Measurements from ENCODE around the gene CPTP. TPM values are rescaled to one million over a fixed set of nuclear protein-coding genes. Genes with fewer than 3 reads are reported as not detected.

The CPTP gene
- total and polyA plus RNA-seq, 2 of the 13 experiments (the other 11 are each of a cell fraction or from before 2014, with no cell fraction given), result 5.5 to 9.3 TPM

DNA sequence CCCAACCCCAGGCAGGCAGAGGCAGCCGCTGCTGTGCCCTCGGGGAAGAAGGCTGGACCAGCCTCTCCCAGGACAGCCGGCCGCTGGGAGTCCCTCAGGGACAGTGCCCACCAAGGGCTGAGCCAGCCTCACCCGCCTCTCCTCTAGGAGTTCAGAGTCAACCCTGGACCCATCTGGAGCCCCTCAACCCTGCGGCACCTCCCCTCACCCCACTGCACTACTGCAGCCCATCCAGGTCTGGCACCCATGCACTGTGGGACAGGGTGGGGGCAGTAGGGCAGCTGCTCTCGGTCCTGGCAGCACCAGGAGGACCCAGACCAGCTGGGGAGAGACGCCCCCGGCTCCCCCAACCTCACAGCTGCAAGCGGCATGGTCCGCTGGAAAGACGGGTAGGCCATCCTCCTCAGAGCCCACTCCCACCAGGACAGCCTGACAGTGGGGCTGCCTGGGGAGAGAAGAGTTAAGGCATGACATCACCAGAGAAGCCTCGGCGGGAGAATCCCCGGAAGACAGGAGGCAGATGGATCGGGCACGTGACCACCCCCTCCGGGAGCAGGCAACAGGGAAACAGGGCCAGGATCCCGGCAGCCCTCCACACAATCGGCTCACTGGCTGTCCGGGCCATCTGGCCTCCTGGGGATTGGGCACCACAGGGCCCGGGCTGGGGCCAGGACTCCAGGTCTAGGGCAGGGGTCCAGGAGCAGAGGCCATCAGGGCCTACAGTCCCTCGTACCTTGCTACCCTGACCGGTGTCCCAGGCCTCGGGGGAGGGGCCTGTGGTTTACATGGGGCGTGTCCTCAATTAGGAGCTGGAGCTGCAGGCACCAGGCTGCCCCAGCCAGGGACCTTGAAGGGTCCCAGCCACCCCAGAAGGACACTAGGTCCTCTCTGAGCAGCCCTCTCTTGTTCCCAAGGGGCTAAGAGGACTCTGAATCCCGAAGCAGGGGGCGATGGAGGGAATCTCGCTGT is 20.0 kb upstream of the CPTP start (continued):
- TF ChIP-seq, protein P1, sequence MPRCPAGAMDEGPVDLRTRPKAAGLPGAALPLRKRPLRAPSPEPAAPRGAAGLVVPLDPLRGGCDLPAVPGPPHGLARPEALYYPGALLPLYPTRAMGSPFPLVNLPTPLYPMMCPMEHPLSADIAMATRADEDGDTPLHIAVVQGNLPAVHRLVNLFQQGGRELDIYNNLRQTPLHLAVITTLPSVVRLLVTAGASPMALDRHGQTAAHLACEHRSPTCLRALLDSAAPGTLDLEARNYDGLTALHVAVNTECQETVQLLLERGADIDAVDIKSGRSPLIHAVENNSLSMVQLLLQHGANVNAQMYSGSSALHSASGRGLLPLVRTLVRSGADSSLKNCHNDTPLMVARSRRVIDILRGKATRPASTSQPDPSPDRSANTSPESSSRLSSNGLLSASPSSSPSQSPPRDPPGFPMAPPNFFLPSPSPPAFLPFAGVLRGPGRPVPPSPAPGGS (CRISPR knock-in tag; IDR thresholded peaks at IDR 0.05), result no peak; the same call in 1 of the 2 replicates
- TF ChIP-seq DMAP1 (CRISPR knock-in tag; IDR thresholded peaks at IDR 0.05), result peak; percentile 12; the same call in 1 of the 2 replicates
- TF ChIP-seq KDM5A (IDR thresholded peaks at IDR 0.05; ENCODE audit: borderline replicate concordance, low read length), result no peak
- TF ChIP-seq RBM39 (IDR thresholded peaks at IDR 0.05; ENCODE audit: low read depth, low read length, poor library complexity, severe bottlenecking), result peak; percentile 61
- no peak for TF ChIP-seq CBFB (CRISPR knock-in tag; IDR thresholded peaks at IDR 0.05)
- no peak for TF ChIP-seq SRSF1 (optimal IDR thresholded peaks at IDR 0.05; ENCODE audit: low read depth, low read length)
- no peak for TF ChIP-seq YEATS4 (CRISPR knock-in tag; IDR thresholded peaks at IDR 0.05; ENCODE audit: borderline replicate concordance)
- no peak for TF ChIP-seq ZMYM4 (CRISPR knock-in tag; IDR thresholded peaks at IDR 0.05)
- TF ChIP-seq ZFP1 (CRISPR knock-in tag; IDR thresholded peaks at IDR 0.05), result no peak
- no peak for TF ChIP-seq KDM1A (CRISPR knock-in tag; IDR thresholded peaks at IDR 0.05)
- no peak for TF ChIP-seq EED (CRISPR knock-in tag; IDR thresholded peaks at IDR 0.05)
- TF ChIP-seq, protein P2, sequence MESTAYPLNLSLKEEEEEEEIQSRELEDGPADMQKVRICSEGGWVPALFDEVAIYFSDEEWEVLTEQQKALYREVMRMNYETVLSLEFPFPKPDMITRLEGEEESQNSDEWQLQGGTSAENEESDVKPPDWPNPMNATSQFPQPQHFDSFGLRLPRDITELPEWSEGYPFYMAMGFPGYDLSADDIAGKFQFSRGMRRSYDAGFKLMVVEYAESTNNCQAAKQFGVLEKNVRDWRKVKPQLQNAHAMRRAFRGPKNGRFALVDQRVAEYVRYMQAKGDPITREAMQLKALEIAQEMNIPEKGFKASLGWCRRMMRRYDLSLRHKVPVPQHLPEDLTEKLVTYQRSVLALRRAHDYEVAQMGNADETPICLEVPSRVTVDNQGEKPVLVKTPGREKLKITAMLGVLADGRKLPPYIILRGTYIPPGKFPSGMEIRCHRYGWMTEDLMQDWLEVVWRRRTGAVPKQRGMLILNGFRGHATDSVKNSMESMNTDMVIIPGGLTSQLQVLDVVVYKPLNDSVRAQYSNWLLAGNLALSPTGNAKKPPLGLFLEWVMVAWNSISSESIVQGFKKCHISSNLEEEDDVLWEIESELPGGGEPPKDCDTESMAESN (CRISPR knock-in tag; conservative IDR thresholded peaks at IDR 0.05), result no peak
- no peak for TF ChIP-seq CAMTA2 (CRISPR knock-in tag; IDR thresholded peaks at IDR 0.05; ENCODE audit: borderline replicate concordance)
- TF ChIP-seq NONO (IDR thresholded peaks at IDR 0.05), result no peak
- peak; percentile 70; the same call in 1 of the 2 replicates for TF ChIP-seq NONO (CRISPR knock-in tag; conservative IDR thresholded peaks at IDR 0.05)
- TF ChIP-seq ZNF296 (CRISPR knock-in tag; conservative IDR thresholded peaks at IDR 0.05), result no peak
- TF ChIP-seq RFXANK (CRISPR knock-in tag; IDR thresholded peaks at IDR 0.05), result no peak
- TF ChIP-seq, protein P3, sequence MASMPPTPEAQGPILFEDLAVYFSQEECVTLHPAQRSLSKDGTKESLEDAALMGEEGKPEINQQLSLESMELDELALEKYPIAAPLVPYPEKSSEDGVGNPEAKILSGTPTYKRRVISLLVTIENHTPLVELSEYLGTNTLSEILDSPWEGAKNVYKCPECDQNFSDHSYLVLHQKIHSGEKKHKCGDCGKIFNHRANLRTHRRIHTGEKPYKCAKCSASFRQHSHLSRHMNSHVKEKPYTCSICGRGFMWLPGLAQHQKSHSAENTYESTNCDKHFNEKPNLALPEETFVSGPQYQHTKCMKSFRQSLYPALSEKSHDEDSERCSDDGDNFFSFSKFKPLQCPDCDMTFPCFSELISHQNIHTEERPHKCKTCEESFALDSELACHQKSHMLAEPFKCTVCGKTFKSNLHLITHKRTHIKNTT (CRISPR knock-in tag; IDR thresholded peaks at IDR 0.05), result no peak
- no peak for TF ChIP-seq ZNF460 (CRISPR knock-in tag; IDR thresholded peaks at IDR 0.05; ENCODE audit: borderline replicate concordance)
- no peak for TF ChIP-seq GTF2F1 (IDR thresholded peaks at IDR 0.05; ENCODE audit: low read length)
- 0 out of 2 replicates have a peak, but pooled peaks have one; percentile 18 for TF ChIP-seq NAIF1 (CRISPR knock-in tag; IDR thresholded peaks at IDR 0.05; ENCODE audit: borderline replicate concordance)
- no peak for TF ChIP-seq ARNT2 (CRISPR knock-in tag; IDR thresholded peaks at IDR 0.05; ENCODE audit: low read depth)
- TF ChIP-seq ZNF30 (CRISPR knock-in tag; IDR thresholded peaks at IDR 0.05), result no peak
- TF ChIP-seq ZNF644 (CRISPR knock-in tag; IDR thresholded peaks at IDR 0.05; ENCODE audit: low read depth), result no peak
- no peak for TF ChIP-seq HMGA1 (CRISPR knock-in tag; conservative IDR thresholded peaks at IDR 0.05)
- TF ChIP-seq ZNF879 (CRISPR knock-in tag; IDR thresholded peaks at IDR 0.05), result 0 out of 2 replicates have a peak, but pooled peaks have one; percentile 56
- TF ChIP-seq ZNF225 (CRISPR knock-in tag; IDR thresholded peaks at IDR 0.05), result no peak
